ENCODE data around the gene MAPK1. TPM values are rescaled to one million over a fixed set of nuclear protein-coding genes. Genes with fewer than 3 reads are reported as not detected.

The MAPK1 gene
- total RNA-seq, 1 donor from 2014 or later = 148 TPM

DNA sequence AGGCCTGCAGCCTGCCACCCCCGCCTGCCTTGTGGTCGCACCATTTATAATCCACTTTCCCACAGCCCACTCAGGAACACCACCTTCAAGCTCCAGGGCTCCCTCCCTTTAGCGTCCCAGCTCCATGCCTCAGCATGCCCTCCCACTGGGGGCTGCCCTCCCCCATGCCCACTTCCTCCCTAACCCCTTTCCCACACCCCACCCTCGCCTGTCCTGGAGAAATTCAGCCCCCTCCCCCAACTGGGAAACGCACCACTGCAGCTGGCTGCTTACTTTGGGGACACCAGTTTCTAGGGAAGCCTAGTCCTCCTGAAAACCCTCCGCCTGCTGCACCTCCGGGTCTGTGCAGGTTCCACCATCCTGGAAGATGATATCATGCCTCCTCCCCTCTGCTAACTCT lies 128.5 kb downstream of the MAPK1 start:
- no peaks in the 10 kb centered on the region for H3K79me2 ChIP-seq (ENCODE audit: insufficient read depth, low read length)
- no peak overlapping the region for H3K4me2 ChIP-seq (ENCODE audit: low read length)
- H3K36me3 Mint-ChIP-seq (ENCODE audit: low read depth, unreplicated experiment) = no peaks in the 10 kb centered on the region
- H3K4me1 Mint-ChIP-seq (ENCODE audit: low read depth, unreplicated experiment) = no peaks in the 10 kb centered on the region
- no peak overlapping the region for H3K4me3 Mint-ChIP-seq (ENCODE audit: unreplicated experiment)
- no peak overlapping the region for H3K9ac ChIP-seq (ENCODE audit: low read length)
- FAIRE-seq (no peak), DNase-seq (ENCODE audit: low read depth) (no peak)
- no peaks in the 10 kb centered on the region for H3K27me3 ChIP-seq (ENCODE audit: insufficient read depth, low read length)
- H3K4me3 ChIP-seq (ENCODE audit: insufficient read depth, low read depth, low read length) = no peak overlapping the region
- peaks cover 30% of the 10 kb centered on the region for H3K27me3 Mint-ChIP-seq (ENCODE audit: low read depth, unreplicated experiment)
- no peaks in the 10 kb centered on the region for H4K20me1 ChIP-seq (ENCODE audit: insufficient read depth, low read length)
- H2AFZ ChIP-seq (ENCODE audit: low read depth, low read length) = no peak overlapping the region
- H3K9me3 ChIP-seq (ENCODE audit: insufficient read depth, low read depth, low read length) = no peaks in the 10 kb centered on the region
- H3K27ac ChIP-seq (ENCODE audit: low read depth, low read length) = no peak overlapping the region
- no peak for TF ChIP-seq EZH2 (IDR thresholded peaks at IDR 0.05; ENCODE audit: insufficient read depth, low read length)
- TF ChIP-seq, protein P1, sequence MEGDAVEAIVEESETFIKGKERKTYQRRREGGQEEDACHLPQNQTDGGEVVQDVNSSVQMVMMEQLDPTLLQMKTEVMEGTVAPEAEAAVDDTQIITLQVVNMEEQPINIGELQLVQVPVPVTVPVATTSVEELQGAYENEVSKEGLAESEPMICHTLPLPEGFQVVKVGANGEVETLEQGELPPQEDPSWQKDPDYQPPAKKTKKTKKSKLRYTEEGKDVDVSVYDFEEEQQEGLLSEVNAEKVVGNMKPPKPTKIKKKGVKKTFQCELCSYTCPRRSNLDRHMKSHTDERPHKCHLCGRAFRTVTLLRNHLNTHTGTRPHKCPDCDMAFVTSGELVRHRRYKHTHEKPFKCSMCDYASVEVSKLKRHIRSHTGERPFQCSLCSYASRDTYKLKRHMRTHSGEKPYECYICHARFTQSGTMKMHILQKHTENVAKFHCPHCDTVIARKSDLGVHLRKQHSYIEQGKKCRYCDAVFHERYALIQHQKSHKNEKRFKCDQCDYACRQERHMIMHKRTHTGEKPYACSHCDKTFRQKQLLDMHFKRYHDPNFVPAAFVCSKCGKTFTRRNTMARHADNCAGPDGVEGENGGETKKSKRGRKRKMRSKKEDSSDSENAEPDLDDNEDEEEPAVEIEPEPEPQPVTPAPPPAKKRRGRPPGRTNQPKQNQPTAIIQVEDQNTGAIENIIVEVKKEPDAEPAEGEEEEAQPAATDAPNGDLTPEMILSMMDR (IDR thresholded peaks at IDR 0.05; ENCODE audit: insufficient read depth, low read depth, low read length) = no peak
- H3K9me3 Mint-ChIP-seq (ENCODE audit: unreplicated experiment) = no peaks in the 10 kb centered on the region
- H3K27ac Mint-ChIP-seq (ENCODE audit: unreplicated experiment) = no peak overlapping the region
- H3K36me3 ChIP-seq (ENCODE audit: insufficient read depth, low read length) = no peaks in the 10 kb centered on the region
- peaks cover 2% of the 10 kb centered on the region for H3K4me1 ChIP-seq (ENCODE audit: insufficient read depth, low read length)

DNA sequence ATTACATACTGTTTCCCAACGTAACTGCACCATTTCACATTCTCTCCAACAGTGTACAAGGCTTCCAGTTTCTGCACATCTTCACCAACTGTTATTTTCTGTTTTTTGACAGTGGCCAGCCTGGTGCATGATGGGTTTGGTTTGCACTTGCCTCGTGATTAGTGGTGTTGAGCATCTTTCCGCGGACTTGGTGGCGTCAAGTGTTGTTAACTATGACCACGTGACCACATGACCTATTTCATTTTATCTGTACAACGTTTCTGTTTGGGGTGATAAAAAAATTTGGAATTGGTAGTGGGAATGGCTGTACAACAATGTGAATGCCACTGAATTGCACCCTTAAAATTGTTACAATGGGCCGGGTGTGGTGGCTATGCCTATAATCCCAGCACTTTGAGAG lies 129.4 kb downstream of the MAPK1 start:
- H3K27me3 ChIP-seq (ENCODE audit: insufficient read depth, low read length) = no peaks in the 10 kb centered on the region
- TF ChIP-seq, protein P1 (IDR thresholded peaks at IDR 0.05; ENCODE audit: insufficient read depth, low read depth, low read length) = no peak
- TF ChIP-seq EZH2 (IDR thresholded peaks at IDR 0.05; ENCODE audit: insufficient read depth, low read length) = no peak
- H3K4me2 ChIP-seq (ENCODE audit: low read length) = no peak overlapping the region
- Mint-ChIP-seq H3K4me3 (ENCODE audit: unreplicated experiment) (no peak overlapping the region), H3K27ac (ENCODE audit: unreplicated experiment) (no peak overlapping the region), H3K27me3 (ENCODE audit: low read depth, unreplicated experiment) (peaks cover 30% of the 10 kb centered on the region), H3K4me1 (ENCODE audit: low read depth, unreplicated experiment) (no peaks in the 10 kb centered on the region), H3K9me3 (ENCODE audit: unreplicated experiment) (no peaks in the 10 kb centered on the region), H3K36me3 (ENCODE audit: low read depth, unreplicated experiment) (no peaks in the 10 kb centered on the region)
- no peaks in the 10 kb centered on the region for H3K79me2 ChIP-seq (ENCODE audit: insufficient read depth, low read length)
- FAIRE-seq (no peak), DNase-seq (ENCODE audit: low read depth) (no peak)
- no peak overlapping the region for H3K27ac ChIP-seq (ENCODE audit: low read depth, low read length)
- H3K4me1 ChIP-seq (ENCODE audit: insufficient read depth, low read length) = peaks cover 2% of the 10 kb centered on the region
- H2AFZ ChIP-seq (ENCODE audit: low read depth, low read length) = no peak overlapping the region
- H3K9ac ChIP-seq (ENCODE audit: low read length) = no peak overlapping the region
- no peak overlapping the region for H3K4me3 ChIP-seq (ENCODE audit: insufficient read depth, low read depth, low read length)
- H4K20me1 ChIP-seq (ENCODE audit: insufficient read depth, low read length) = no peaks in the 10 kb centered on the region
- H3K36me3 ChIP-seq (ENCODE audit: insufficient read depth, low read length) = no peaks in the 10 kb centered on the region
- no peaks in the 10 kb centered on the region for H3K9me3 ChIP-seq (ENCODE audit: insufficient read depth, low read depth, low read length)

DNA sequence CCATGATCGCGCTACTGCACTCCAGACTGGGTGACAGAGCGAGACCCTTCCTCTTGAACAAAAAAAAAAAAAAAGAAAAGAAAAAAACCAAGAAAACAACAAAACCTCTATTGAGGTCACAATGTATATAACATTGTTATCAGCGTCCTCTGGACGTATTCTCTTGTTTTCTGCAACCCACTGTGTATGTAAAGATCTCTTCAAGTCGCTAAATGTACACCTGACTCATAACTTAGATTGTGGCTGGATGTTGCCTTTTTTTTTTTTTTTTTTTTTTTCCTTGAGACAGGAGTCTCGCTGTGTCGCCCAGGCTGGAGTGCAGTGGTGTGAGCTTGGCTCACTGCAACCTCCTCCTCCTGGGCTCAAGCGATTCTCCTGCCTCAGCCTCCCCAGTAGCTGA lies 130.5 kb downstream of the MAPK1 start:
- Histone ChIP-seq H3K27ac (ENCODE audit: low read depth, low read length) (no peak overlapping the region), H2AFZ (ENCODE audit: low read depth, low read length) (no peak overlapping the region), H3K9ac (ENCODE audit: low read length) (no peak overlapping the region), H4K20me1 (ENCODE audit: insufficient read depth, low read length) (no peaks in the 10 kb centered on the region), H3K4me3 (ENCODE audit: insufficient read depth, low read depth, low read length) (no peak overlapping the region), H3K9me3 (ENCODE audit: insufficient read depth, low read depth, low read length) (no peaks in the 10 kb centered on the region), H3K36me3 (ENCODE audit: insufficient read depth, low read length) (no peaks in the 10 kb centered on the region), H3K4me1 (ENCODE audit: insufficient read depth, low read length) (peaks cover 2% of the 10 kb centered on the region), H3K27me3 (ENCODE audit: insufficient read depth, low read length) (no peaks in the 10 kb centered on the region), H3K4me2 (ENCODE audit: low read length) (no peak overlapping the region), H3K79me2 (ENCODE audit: insufficient read depth, low read length) (no peaks in the 10 kb centered on the region)
- Mint-ChIP-seq H3K27me3 (ENCODE audit: low read depth, unreplicated experiment) (peaks cover 30% of the 10 kb centered on the region), H3K9me3 (ENCODE audit: unreplicated experiment) (no peaks in the 10 kb centered on the region), H3K4me3 (ENCODE audit: unreplicated experiment) (no peak overlapping the region), H3K36me3 (ENCODE audit: low read depth, unreplicated experiment) (no peaks in the 10 kb centered on the region), H3K4me1 (ENCODE audit: low read depth, unreplicated experiment) (no peaks in the 10 kb centered on the region), H3K27ac (ENCODE audit: unreplicated experiment) (no peak overlapping the region)
- no peak for TF ChIP-seq EZH2 (IDR thresholded peaks at IDR 0.05; ENCODE audit: insufficient read depth, low read length)
- TF ChIP-seq, protein P1 (IDR thresholded peaks at IDR 0.05; ENCODE audit: insufficient read depth, low read depth, low read length) = no peak
- no peak for DNase-seq (ENCODE audit: low read depth)
- FAIRE-seq = no peak
